ENCODE results near the gene PRDM16. TPM values are rescaled to one million over a fixed set of nuclear protein-coding genes. Genes with fewer than 3 reads are reported as not detected.

The PRDM16 gene
- total and polyA plus RNA-seq, 2 experiments from 2014 or later, result 0.14 to 0.16 TPM

DNA sequence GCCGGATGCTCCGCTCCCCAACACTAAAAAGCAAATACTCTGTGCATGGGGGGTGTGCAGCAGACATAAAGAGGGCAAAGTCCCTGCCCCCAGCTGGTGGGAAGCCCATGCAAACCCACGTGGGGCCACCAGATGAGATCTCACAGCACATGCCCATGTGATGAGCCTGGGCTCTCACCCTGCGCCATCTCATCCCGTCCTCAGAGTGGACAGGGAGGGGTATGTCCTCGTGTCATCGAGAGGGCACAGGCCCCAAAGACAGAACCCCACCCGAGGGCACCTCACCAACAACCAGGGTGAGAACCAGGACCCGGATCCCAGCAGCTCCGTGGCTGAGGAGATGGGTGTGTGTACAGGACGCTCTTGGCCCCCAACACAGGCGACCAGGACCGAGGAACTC is 360.3 kb downstream of the PRDM16 start:
- Mint-ChIP-seq H3K27me3 (ENCODE audit: insufficient read depth, low read depth, poor library complexity) (peaks cover 7% of the 10 kb centered on the region), H3K36me3 (ENCODE audit: low read depth) (no peaks in the 10 kb centered on the region), H3K27ac (no peak overlapping the region), H3K4me1 (peaks cover 8% of the 10 kb centered on the region; the same call in 2 of the 3 replicates), H3K4me3 (no peak overlapping the region), H3K9me3 (no peaks in the 10 kb centered on the region)
- ATAC-seq, result no peak
- no peak overlapping the region for H2AFZ ChIP-seq
- DNase-seq (ENCODE audit: low spot score), result no peak
- no peak overlapping the region for H3K4me3 ChIP-seq
- no peaks in the 10 kb centered on the region for H3K79me2 ChIP-seq (replicated peaks; ENCODE audit: insufficient read depth)
- no peaks in the 10 kb centered on the region for H3K36me3 ChIP-seq (ENCODE audit: insufficient read depth)
- no peaks in the 10 kb centered on the region for H3K9me2 ChIP-seq (ENCODE audit: insufficient read depth)
- TF ChIP-seq STAT1 (IDR thresholded peaks at IDR 0.05; ENCODE audit: unreplicated experiment) (no peak), ZNF114 (CRISPR knock-in tag; IDR thresholded peaks at IDR 0.05) (no peak), ZNF331 (CRISPR knock-in tag; IDR thresholded peaks at IDR 0.05; ENCODE audit: low read depth) (no peak), POLR2AphosphoS5 (IDR thresholded peaks at IDR 0.05; ENCODE audit: low read depth) (no peak), JUNB (IDR thresholded peaks at IDR 0.05; ENCODE audit: unreplicated experiment) (no peak), NANOG (IDR thresholded peaks at IDR 0.05; ENCODE audit: borderline replicate concordance) (no peak), CREB1 (CRISPR knock-in tag; IDR thresholded peaks at IDR 0.05; ENCODE audit: low read depth) (no peak), EZH2phosphoT487 (IDR thresholded peaks at IDR 0.05; ENCODE audit: unreplicated experiment) (no peak), EZH2 (IDR thresholded peaks at IDR 0.05; ENCODE audit: low read depth, unreplicated experiment) (no peak)
- TF ChIP-seq, protein P1, sequence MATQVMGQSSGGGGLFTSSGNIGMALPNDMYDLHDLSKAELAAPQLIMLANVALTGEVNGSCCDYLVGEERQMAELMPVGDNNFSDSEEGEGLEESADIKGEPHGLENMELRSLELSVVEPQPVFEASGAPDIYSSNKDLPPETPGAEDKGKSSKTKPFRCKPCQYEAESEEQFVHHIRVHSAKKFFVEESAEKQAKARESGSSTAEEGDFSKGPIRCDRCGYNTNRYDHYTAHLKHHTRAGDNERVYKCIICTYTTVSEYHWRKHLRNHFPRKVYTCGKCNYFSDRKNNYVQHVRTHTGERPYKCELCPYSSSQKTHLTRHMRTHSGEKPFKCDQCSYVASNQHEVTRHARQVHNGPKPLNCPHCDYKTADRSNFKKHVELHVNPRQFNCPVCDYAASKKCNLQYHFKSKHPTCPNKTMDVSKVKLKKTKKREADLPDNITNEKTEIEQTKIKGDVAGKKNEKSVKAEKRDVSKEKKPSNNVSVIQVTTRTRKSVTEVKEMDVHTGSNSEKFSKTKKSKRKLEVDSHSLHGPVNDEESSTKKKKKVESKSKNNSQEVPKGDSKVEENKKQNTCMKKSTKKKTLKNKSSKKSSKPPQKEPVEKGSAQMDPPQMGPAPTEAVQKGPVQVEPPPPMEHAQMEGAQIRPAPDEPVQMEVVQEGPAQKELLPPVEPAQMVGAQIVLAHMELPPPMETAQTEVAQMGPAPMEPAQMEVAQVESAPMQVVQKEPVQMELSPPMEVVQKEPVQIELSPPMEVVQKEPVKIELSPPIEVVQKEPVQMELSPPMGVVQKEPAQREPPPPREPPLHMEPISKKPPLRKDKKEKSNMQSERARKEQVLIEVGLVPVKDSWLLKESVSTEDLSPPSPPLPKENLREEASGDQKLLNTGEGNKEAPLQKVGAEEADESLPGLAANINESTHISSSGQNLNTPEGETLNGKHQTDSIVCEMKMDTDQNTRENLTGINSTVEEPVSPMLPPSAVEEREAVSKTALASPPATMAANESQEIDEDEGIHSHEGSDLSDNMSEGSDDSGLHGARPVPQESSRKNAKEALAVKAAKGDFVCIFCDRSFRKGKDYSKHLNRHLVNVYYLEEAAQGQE (IDR thresholded peaks at IDR 0.05; ENCODE audit: unreplicated experiment), result no peak
- TF ChIP-seq, protein P2, sequence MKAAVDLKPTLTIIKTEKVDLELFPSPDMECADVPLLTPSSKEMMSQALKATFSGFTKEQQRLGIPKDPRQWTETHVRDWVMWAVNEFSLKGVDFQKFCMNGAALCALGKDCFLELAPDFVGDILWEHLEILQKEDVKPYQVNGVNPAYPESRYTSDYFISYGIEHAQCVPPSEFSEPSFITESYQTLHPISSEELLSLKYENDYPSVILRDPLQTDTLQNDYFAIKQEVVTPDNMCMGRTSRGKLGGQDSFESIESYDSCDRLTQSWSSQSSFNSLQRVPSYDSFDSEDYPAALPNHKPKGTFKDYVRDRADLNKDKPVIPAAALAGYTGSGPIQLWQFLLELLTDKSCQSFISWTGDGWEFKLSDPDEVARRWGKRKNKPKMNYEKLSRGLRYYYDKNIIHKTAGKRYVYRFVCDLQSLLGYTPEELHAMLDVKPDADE (IDR thresholded peaks at IDR 0.05), result no peak
- TF ChIP-seq, protein P3, sequence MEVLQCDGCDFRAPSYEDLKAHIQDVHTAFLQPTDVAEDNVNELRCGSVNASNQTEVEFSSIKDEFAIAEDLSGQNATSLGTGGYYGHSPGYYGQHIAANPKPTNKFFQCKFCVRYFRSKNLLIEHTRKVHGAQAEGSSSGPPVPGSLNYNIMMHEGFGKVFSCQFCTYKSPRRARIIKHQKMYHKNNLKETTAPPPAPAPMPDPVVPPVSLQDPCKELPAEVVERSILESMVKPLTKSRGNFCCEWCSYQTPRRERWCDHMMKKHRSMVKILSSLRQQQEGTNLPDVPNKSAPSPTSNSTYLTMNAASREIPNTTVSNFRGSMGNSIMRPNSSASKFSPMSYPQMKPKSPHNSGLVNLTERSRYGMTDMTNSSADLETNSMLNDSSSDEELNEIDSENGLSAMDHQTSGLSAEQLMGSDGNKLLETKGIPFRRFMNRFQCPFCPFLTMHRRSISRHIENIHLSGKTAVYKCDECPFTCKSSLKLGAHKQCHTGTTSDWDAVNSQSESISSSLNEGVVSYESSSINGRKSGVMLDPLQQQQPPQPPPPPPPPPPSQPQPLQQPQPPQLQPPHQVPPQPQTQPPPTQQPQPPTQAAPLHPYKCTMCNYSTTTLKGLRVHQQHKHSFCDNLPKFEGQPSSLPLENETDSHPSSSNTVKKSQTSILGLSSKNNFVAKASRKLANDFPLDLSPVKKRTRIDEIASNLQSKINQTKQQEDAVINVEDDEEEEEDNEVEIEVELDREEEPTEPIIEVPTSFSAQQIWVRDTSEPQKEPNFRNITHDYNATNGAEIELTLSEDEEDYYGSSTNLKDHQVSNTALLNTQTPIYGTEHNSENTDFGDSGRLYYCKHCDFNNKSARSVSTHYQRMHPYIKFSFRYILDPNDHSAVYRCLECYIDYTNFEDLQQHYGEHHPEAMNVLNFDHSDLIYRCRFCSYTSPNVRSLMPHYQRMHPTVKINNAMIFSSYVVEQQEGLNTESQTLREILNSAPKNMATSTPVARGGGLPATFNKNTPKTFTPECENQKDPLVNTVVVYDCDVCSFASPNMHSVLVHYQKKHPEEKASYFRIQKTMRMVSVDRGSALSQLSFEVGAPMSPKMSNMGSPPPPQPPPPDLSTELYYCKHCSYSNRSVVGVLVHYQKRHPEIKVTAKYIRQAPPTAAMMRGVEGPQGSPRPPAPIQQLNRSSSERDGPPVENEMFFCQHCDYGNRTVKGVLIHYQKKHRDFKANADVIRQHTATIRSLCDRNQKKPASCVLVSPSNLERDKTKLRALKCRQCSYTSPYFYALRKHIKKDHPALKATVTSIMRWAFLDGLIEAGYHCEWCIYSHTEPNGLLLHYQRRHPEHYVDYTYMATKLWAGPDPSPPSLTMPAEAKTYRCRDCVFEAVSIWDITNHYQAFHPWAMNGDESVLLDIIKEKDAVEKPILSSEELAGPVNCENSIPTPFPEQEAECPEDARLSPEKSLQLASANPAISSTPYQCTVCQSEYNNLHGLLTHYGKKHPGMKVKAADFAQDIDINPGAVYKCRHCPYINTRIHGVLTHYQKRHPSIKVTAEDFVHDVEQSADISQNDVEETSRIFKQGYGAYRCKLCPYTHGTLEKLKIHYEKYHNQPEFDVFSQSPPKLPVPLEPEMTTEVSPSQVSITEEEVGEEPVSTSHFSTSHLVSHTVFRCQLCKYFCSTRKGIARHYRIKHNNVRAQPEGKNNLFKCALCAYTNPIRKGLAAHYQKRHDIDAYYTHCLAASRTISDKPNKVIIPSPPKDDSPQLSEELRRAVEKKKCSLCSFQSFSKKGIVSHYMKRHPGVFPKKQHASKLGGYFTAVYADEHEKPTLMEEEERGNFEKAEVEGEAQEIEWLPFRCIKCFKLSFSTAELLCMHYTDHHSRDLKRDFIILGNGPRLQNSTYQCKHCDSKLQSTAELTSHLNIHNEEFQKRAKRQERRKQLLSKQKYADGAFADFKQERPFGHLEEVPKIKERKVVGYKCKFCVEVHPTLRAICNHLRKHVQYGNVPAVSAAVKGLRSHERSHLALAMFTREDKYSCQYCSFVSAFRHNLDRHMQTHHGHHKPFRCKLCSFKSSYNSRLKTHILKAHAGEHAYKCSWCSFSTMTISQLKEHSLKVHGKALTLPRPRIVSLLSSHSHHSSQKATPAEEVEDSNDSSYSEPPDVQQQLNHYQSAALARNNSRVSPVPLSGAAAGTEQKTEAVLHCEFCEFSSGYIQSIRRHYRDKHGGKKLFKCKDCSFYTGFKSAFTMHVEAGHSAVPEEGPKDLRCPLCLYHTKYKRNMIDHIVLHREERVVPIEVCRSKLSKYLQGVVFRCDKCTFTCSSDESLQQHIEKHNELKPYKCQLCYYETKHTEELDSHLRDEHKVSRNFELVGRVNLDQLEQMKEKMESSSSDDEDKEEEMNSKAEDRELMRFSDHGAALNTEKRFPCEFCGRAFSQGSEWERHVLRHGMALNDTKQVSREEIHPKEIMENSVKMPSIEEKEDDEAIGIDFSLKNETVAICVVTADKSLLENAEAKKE (CRISPR knock-in tag; IDR thresholded peaks at IDR 0.05), result no peak
- TF ChIP-seq, protein P4, sequence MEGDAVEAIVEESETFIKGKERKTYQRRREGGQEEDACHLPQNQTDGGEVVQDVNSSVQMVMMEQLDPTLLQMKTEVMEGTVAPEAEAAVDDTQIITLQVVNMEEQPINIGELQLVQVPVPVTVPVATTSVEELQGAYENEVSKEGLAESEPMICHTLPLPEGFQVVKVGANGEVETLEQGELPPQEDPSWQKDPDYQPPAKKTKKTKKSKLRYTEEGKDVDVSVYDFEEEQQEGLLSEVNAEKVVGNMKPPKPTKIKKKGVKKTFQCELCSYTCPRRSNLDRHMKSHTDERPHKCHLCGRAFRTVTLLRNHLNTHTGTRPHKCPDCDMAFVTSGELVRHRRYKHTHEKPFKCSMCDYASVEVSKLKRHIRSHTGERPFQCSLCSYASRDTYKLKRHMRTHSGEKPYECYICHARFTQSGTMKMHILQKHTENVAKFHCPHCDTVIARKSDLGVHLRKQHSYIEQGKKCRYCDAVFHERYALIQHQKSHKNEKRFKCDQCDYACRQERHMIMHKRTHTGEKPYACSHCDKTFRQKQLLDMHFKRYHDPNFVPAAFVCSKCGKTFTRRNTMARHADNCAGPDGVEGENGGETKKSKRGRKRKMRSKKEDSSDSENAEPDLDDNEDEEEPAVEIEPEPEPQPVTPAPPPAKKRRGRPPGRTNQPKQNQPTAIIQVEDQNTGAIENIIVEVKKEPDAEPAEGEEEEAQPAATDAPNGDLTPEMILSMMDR (conservative IDR thresholded peaks at IDR 0.05; ENCODE audit: low read depth in 2 of 2), result no peak
- no peak overlapping the region for H3K4me2 ChIP-seq
- no peaks in the 10 kb centered on the region for H4K20me1 ChIP-seq (replicated peaks; ENCODE audit: insufficient read depth)
- no peak overlapping the region for H3K27ac ChIP-seq (ENCODE audit: low read depth)
- no peaks in the 10 kb centered on the region for H3F3A ChIP-seq (replicated peaks; ENCODE audit: low read depth)
- no peaks in the 10 kb centered on the region for H3K27me3 ChIP-seq (ENCODE audit: insufficient read depth)
- H3K4me1 ChIP-seq (ENCODE audit: insufficient read depth), result no peaks in the 10 kb centered on the region

Measured in GM23338 (cell line).